Trophoblast cell (in vitro differentiated cells and primary cell): ENCODE results near the gene BICD1.
A peak's percentile ranks its signal among the peaks of the same experiment; 100 is the strongest.

Source experiments
- DNase-seq, 2 donors: peaks; one replicate each; pipeline ENCODE4 v3.0.0-alpha.2; 2016
- H2AFZ ChIP-seq: 2 replicates; pipeline ENCODE4 v1.6.1; 2013; ENCODE audit warnings: low read length, moderate library complexity, mild to moderate bottlenecking; ENCODE audit not compliant: insufficient read depth, poor library complexity
- H2AK5ac ChIP-seq: 2 replicates; pipeline ENCODE4 v1.6.1; 2013; ENCODE audit warnings: mild to moderate bottlenecking, low read length
- H2BK120ac ChIP-seq: 2 replicates; pipeline ENCODE4 v1.6.1; 2013; ENCODE audit warnings: low read length, mild to moderate bottlenecking, moderate library complexity; ENCODE audit not compliant: insufficient read depth, poor library complexity
- H2BK12ac ChIP-seq: 2 replicates; pipeline ENCODE4 v1.6.1; 2013; ENCODE audit warnings: mild to moderate bottlenecking, low read length, moderate library complexity
- H2BK5ac ChIP-seq: 2 replicates; pipeline ENCODE4 v1.6.1; 2013; ENCODE audit warnings: low read length, low read depth, moderate library complexity, mild to moderate bottlenecking; ENCODE audit not compliant: poor library complexity
- H3K14ac ChIP-seq: 2 replicates; pipeline ENCODE4 v1.6.1; 2013; ENCODE audit warnings: mild to moderate bottlenecking, low read length
- H3K18ac ChIP-seq: 2 replicates; pipeline ENCODE4 v1.6.1; 2013; ENCODE audit warnings: mild to moderate bottlenecking, low read length
- H3K23ac ChIP-seq: 2 replicates; pipeline ENCODE4 v1.6.1; 2013; ENCODE audit warnings: low read length
- H3K27ac ChIP-seq: 2 replicates; pipeline ENCODE4 v1.5.1; 2013; ENCODE audit warnings: low read depth, mild to moderate bottlenecking, inconsistent platforms, low read length, moderate library complexity
- H3K27me3 ChIP-seq: 2 replicates; pipeline ENCODE4 v1.6.1; 2013; ENCODE audit warnings: inconsistent platforms, mild to moderate bottlenecking, low read length, moderate library complexity; ENCODE audit not compliant: insufficient read depth
- H3K36me3 ChIP-seq, 2 experiments: 1 replicate in 1 of 2; 2 replicates in 1 of 2; pipeline ENCODE4 v1.6.1; 2013; ENCODE audit warnings: low read length in 2 of 2, mild to moderate bottlenecking in 2 of 2, moderate library complexity in 1 of 2; ENCODE audit not compliant: insufficient read depth in 2 of 2, control insufficient read depth in 1 of 2
- H3K4ac ChIP-seq: 2 replicates; pipeline ENCODE4 v1.6.1; 2013; ENCODE audit warnings: low read depth, mild to moderate bottlenecking, low read length, moderate library complexity
- H3K4me1 ChIP-seq, 2 experiments: 1 replicate in 1 of 2; 2 replicates in 1 of 2; pipeline ENCODE4 v1.6.1; 2013; ENCODE audit warnings: low read length in 2 of 2, mild to moderate bottlenecking in 2 of 2, moderate library complexity in 1 of 2; ENCODE audit not compliant: insufficient read depth in 2 of 2, control insufficient read depth in 1 of 2
- H3K4me2 ChIP-seq: 2 replicates; pipeline ENCODE4 v1.6.1; 2013; ENCODE audit warnings: inconsistent platforms, mild to moderate bottlenecking, low read length, moderate library complexity
- H3K4me3 ChIP-seq: 2 replicates; pipeline ENCODE4 v1.5.1; 2013; ENCODE audit warnings: mild to moderate bottlenecking, low read depth, low read length, inconsistent platforms
- H3K79me1 ChIP-seq: one replicate; pipeline ENCODE4 v1.6.1; 2013; ENCODE audit warnings: low read length
- H3K79me2 ChIP-seq: 2 replicates; pipeline ENCODE4 v1.6.1; 2013; ENCODE audit warnings: low read length, mild to moderate bottlenecking; ENCODE audit not compliant: control insufficient read depth, insufficient read depth, poor library complexity
- H3K9ac ChIP-seq: 2 replicates; pipeline ENCODE4 v1.6.1; 2013; ENCODE audit warnings: mild to moderate bottlenecking, low read length
- H3K9me3 ChIP-seq: 2 replicates; pipeline ENCODE4 v1.6.1; 2013; ENCODE audit warnings: low read depth, mild to moderate bottlenecking, control low read depth, inconsistent platforms, low read length; ENCODE audit not compliant: insufficient read depth
- H4K12ac ChIP-seq: 2 replicates; pipeline ENCODE4 v1.6.1; 2013; ENCODE audit warnings: low read depth, mild to moderate bottlenecking, low read length, moderate library complexity
- H4K8ac ChIP-seq: 2 replicates; pipeline ENCODE4 v1.6.1; 2013; ENCODE audit warnings: low read depth, mild to moderate bottlenecking, low read length, moderate library complexity
- H4K91ac ChIP-seq: one replicate; pipeline ENCODE4 v1.6.1; 2013; ENCODE audit warnings: low read depth, mild to moderate bottlenecking, low read length, moderate library complexity
- WGBS: extraction: QIAGEN DNeasy Blood & Tissue Kit; methylation state at CpG from one replicate; pipeline ENCODE4 v1.1.7; 2013; ENCODE audit warnings: missing lambda C conversion rate; ENCODE audit not compliant: insufficient read length, insufficient coverage; ENCODE audit errors: extremely low coverage; 5-methylcytosine and 5-hydroxymethylcytosine counted together

Gene BICD1

DNA sequence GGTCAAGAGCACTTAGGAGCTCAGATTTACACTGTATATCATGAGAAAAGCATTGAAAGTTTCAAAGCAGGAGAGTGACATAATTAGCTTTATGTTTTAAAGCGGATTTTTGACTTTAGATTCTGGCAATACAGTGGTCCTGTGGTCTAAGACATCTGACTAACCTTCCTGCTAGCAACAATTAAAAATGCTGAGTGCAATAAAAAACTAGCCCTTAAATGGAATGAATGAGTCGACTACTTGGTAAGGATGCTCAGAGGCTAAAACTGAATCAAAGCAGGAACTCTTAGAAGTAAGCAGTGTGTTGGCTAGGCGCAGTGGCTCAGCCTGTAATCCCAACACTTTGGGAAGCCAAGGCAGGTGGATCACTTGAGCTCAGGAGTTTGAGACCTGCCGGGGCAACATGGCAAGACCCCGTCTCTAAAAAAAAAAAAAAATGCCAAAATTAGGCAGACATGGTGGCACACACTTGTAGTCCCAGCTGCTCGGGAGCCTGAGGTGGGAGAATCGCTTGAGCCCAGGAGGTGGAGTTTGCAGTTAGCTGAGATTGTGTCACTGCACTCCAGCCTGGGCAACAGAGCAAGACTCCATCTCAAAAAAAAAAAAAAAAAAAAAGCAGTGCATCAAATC is 18.9 kb downstream of the BICD1 start:
- Histone ChIP-seq H3K79me2 (no peaks in the 10 kb centered on the region), H3K9ac (no peak overlapping the region), H4K8ac (no peak overlapping the region), H2BK12ac (no peak overlapping the region), H3K4me1 (peaks cover 0 to 3% of the 10 kb centered on the region in 2 experiments), H2AFZ (no peak overlapping the region), H2BK120ac (no peak overlapping the region), H3K9me3 (no peaks in the 10 kb centered on the region), H3K4me2 (no peak overlapping the region), H3K27me3 (no peaks in the 10 kb centered on the region), H3K79me1 (peaks cover 1% of the 10 kb centered on the region), H3K4me3 (no peak overlapping the region), H2AK5ac (no peak overlapping the region), H3K36me3 (no peaks in the 10 kb centered on the region), H4K91ac (no peak overlapping the region), H2BK5ac (no peak overlapping the region), H3K4ac (no peak overlapping the region), H3K18ac (no peak overlapping the region), H3K27ac (no peak overlapping the region), H3K14ac (no peak overlapping the region), H4K12ac (no peak overlapping the region), H3K23ac (no peak overlapping the region)
- no CpG with 5 or more reads among the region's 7 CpGs for WGBS
- no peak for DNase-seq

DNA sequence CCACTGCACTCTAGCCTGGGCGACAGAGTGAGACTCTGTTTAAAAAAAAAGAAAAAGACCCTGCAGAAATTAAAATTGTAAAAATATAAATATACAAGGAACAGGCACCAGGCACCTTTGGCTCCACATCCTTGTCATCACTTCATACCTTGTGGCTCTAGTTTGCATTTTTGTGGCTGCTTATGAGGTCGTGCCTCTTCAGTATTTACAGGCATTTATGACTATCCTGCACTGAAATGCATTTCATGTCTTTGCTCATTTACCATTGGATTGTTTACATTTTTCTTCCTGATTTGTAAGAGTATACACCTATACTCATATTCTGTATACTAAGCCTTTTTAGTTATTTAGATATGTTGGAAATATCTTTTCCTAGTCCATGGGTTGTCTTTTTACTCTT is 20.1 kb downstream of the BICD1 start:
- Histone ChIP-seq H3K23ac (no peak overlapping the region), H3K36me3 (no peaks in the 10 kb centered on the region), H4K91ac (no peak overlapping the region), H2BK5ac (no peak overlapping the region), H3K79me2 (no peaks in the 10 kb centered on the region), H3K18ac (no peak overlapping the region), H4K12ac (no peak overlapping the region), H2BK12ac (no peak overlapping the region), H3K4me3 (no peak overlapping the region), H3K27ac (no peak overlapping the region), H3K14ac (no peak overlapping the region), H3K4ac (no peak overlapping the region), H3K27me3 (no peaks in the 10 kb centered on the region), H2AK5ac (no peak overlapping the region), H2AFZ (no peak overlapping the region), H3K4me1 (peaks cover 0 to 3% of the 10 kb centered on the region in 2 experiments), H3K4me2 (no peak overlapping the region), H3K79me1 (peaks cover 1% of the 10 kb centered on the region), H3K9me3 (no peaks in the 10 kb centered on the region), H2BK120ac (no peak overlapping the region), H3K9ac (no peak overlapping the region), H4K8ac (no peak overlapping the region)
- no CpG with 5 or more reads among the region's 2 CpGs for WGBS
- DNase-seq = peak; percentile 53 to 80

DNA sequence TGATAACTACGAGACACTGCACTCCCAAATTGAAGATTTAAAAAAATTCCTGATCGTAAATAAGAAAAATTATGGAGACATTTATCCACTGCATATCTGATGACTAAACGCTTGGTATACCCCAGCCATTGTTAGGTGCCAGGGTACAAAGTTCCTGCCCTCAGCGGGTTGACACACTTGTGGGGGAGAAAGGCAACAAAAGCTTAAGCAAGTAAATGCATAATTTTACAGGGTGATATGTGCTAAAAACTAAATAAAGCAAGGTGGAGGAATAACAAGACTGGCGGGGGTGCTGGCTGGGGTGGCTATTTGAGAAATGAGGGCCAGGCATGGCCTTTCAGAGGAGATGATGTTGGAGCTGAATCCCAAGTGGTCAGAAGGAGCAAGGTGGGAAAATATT is 25.0 kb downstream of the BICD1 start:
- WGBS = no CpG with 5 or more reads among the region's 5 CpGs
- H2AFZ ChIP-seq = no peak overlapping the region
- no peak overlapping the region for H3K4me3 ChIP-seq
- H3K4me2 ChIP-seq = no peak overlapping the region
- DNase-seq = no peak
- peaks cover 0 to 4% of the 10 kb centered on the region in 2 experiments for H3K4me1 ChIP-seq
- no peak overlapping the region for H3K9ac ChIP-seq
- H3K27ac ChIP-seq = no peak overlapping the region
- H3K4ac ChIP-seq = no peak overlapping the region
- H4K91ac ChIP-seq = no peak overlapping the region
- H3K36me3 ChIP-seq = no peaks in the 10 kb centered on the region
- no peak overlapping the region for H2BK12ac ChIP-seq
- no peak overlapping the region for H3K14ac ChIP-seq
- H3K18ac ChIP-seq = no peak overlapping the region
- H2BK120ac ChIP-seq = no peak overlapping the region
- no peak overlapping the region for H2AK5ac ChIP-seq
- no peak overlapping the region for H4K8ac ChIP-seq
- no peaks in the 10 kb centered on the region for H3K79me1 ChIP-seq
- H3K79me2 ChIP-seq = no peaks in the 10 kb centered on the region
- H3K23ac ChIP-seq = no peak overlapping the region
- H3K9me3 ChIP-seq = no peaks in the 10 kb centered on the region
- no peaks in the 10 kb centered on the region for H3K27me3 ChIP-seq
- no peak overlapping the region for H2BK5ac ChIP-seq
- H4K12ac ChIP-seq = no peak overlapping the region

DNA sequence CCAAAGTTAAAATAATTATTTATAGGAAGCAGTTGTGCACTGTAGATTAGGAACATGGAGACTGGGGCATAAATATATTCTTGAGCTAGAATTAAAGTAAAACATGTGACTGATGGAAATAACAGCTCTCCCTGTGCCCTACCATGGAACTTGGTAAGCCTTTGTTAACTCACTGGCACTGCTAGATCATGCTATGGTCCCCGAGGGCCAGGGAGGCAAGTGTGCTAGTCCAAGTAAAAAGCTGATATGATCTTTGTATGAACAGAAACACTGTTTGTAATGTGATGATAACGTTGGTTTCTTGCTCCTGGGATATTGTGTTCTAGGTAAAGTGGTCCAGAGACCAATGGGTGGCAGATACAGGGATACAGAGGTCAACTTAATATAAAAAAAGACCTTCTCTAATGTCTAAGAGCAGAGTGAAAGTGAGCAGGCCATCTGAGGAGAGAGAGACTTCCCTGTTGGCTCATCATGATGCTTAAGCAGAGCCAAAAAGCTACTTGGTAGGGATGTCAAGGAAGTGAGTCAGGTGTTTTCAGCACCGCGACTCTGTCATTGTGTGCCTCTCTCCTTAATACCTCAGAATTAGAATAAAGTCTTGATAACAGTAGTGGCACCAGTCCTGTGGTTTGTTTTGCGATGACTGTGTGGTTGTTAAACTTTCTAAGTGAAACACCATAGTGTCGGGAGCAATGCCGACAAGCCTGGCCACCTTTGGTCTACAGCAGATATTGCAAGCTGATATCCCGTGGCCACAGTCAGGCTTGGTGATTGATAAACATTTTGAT is 27.6 kb downstream of the BICD1 start:
- Histone ChIP-seq H2BK12ac (no peak overlapping the region), H2BK120ac (no peak overlapping the region), H2AK5ac (no peak overlapping the region), H3K36me3 (no peaks in the 10 kb centered on the region), H3K9ac (no peak overlapping the region), H3K23ac (no peak overlapping the region), H4K91ac (no peak overlapping the region), H3K4me1 (peaks cover 0 to 4% of the 10 kb centered on the region in 2 experiments), H3K27me3 (no peaks in the 10 kb centered on the region), H4K8ac (no peak overlapping the region), H3K9me3 (no peaks in the 10 kb centered on the region), H2AFZ (no peak overlapping the region), H3K4ac (no peak overlapping the region), H3K79me1 (no peaks in the 10 kb centered on the region), H3K27ac (no peak overlapping the region), H2BK5ac (no peak overlapping the region), H3K79me2 (no peaks in the 10 kb centered on the region), H3K14ac (no peak overlapping the region), H3K4me2 (no peak overlapping the region), H4K12ac (no peak overlapping the region), H3K4me3 (no peak overlapping the region), H3K18ac (no peak overlapping the region)
- no peak for DNase-seq
- no CpG with 5 or more reads among the region's 8 CpGs for WGBS
